PC-3 (cell line): ENCODE measurements around the gene REC114.

Experiments used
- CTCF ChIP-seq: fragments of 300-600 bp; sonication (generic); conservative IDR thresholded peaks from 2 replicates; pipeline ENCODE4 v1.5.1; 2017; ENCODE audit warnings: antibody characterized with exemption, low read depth, mild to moderate bottlenecking, low read length
- EZH2 ChIP-seq: fragments of 300-600 bp; sonication (generic); IDR thresholded peaks from one replicate; pipeline ENCODE4 v1.6.1; 2017; ENCODE audit warnings: antibody characterized with exemption, mild to moderate bottlenecking, low read length; ENCODE audit not compliant: unreplicated experiment

GRCh38 chr15:73455876-73456275 is 12.9 kb downstream of the REC114 start:
- TF ChIP-seq EZH2, result no peak
- no peak for TF ChIP-seq CTCF
